LNCAP (cell line): ENCODE measurements around the gene SVOPL.

Source experiments
- TF ChIP-seq, protein P1 (sequence below): fragments of 450-650 bp; IDR thresholded peaks from 2 replicates; pipeline ENCODE4 v1.5.1; 2017; ENCODE audit warnings: mild to moderate bottlenecking

Gene SVOPL

GRCh38 chr7:138626846-138627245 is 74.3 kb downstream of the SVOPL start:
- TF ChIP-seq, protein P1, sequence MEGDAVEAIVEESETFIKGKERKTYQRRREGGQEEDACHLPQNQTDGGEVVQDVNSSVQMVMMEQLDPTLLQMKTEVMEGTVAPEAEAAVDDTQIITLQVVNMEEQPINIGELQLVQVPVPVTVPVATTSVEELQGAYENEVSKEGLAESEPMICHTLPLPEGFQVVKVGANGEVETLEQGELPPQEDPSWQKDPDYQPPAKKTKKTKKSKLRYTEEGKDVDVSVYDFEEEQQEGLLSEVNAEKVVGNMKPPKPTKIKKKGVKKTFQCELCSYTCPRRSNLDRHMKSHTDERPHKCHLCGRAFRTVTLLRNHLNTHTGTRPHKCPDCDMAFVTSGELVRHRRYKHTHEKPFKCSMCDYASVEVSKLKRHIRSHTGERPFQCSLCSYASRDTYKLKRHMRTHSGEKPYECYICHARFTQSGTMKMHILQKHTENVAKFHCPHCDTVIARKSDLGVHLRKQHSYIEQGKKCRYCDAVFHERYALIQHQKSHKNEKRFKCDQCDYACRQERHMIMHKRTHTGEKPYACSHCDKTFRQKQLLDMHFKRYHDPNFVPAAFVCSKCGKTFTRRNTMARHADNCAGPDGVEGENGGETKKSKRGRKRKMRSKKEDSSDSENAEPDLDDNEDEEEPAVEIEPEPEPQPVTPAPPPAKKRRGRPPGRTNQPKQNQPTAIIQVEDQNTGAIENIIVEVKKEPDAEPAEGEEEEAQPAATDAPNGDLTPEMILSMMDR: no peak

GRCh38 chr7:138625849-138626230 is 75.3 kb downstream of the SVOPL start:
- TF ChIP-seq, protein P1: no peak

DNA sequence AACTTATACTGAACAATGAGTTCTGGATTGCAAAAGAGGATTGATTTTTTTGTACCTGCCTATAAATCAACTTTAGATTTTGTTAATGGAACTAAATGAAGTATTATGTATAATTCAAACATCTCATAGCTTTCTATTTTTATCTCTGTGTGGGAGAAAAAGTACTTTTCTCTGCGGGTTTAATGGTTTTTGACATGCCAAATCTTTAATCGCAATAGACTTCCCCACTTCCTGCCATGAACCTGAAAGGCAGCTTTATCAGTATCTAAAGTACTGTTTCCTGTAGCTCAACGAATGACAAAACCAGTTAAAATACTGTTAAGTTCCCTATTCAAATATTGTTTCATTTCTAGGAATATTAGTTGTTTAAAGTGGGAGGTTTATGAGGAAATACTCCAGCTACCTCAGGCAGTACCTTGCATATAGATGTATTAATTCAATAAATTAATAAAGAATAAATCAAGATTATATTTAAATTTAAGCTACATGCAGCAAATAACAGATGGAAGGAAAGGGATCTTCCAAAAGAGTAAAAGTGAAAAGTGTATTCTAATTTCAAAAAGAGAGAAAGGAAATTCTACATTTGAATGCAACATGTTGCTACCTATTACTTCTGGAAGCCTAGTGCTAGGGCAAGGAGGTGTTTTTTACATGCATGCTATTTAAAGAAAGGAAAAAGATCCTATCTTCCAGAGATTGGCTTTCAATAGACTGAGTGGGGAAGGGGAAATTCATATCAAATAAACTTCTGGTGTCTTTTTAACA is 75.9 kb downstream of the SVOPL start:
- TF ChIP-seq, protein P1: no peak

DNA sequence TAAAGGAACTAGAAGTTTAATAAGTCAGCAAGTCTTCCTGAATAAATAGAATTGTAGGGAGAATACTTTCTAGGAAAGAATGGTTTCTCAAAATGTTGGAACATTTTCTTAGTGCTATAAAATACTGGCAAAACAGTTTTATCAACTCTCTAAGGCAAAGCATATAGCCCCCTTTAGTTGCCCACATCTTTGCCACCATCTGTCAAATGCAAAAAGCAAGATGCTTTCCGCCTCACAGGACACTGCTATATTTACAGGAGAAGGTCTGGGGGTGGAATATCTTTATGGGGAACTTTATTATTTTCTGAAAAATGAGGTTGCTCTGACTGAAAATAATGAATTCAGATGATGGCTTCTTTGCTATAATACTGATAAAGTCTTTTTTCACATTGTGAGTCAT is 78.3 kb downstream of the SVOPL start:
- TF ChIP-seq, protein P1: no peak

GRCh38 chr7:138618933-138619332 is 82.2 kb downstream of the SVOPL start:
- TF ChIP-seq, protein P1: no peak

GRCh38 chr7:138618506-138618905 is 82.7 kb downstream of the SVOPL start:
- TF ChIP-seq, protein P1: no peak

DNA sequence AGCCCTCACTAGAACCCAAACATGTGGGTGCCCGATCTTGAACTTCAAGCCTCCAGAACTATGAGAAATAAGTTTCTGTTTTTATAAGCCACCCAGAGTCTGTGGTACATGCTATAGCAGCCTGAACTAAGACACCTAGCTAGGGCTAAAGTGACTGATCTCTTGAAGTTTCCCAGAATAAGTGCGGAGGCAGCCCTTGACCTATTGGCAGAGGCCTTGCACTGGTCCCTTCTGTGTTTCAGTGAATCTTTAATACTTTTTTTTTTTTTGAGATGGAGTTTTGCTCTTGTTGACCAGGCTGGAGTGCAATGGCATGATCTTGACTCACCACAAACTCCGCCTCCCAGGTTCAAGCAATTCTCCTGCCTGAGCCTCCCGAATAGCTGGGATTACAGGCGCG is 85.1 kb downstream of the SVOPL start:
- TF ChIP-seq, protein P1: no peak

GRCh38 chr7:138613630-138614029 is 87.5 kb downstream of the SVOPL start:
- TF ChIP-seq, protein P1: no peak
